AG09309 (cell line): ENCODE measurements around the gene KRTAP10-8.
"Not testable (repeated sequence)": the region's sequence is repeated elsewhere in the genome, so short reads cannot be mapped to it uniquely, and the experiment has no call there.

Experiments used
- DNase-seq: peaks from one replicate; pipeline ENCODE4 v3.0.0-alpha.2; 2010; ENCODE audit warnings: low read depth
- H3K4me3 ChIP-seq: 2 replicates; pipeline ENCODE4 v1.5.1; 2011; ENCODE audit warnings: mild to moderate bottlenecking, low read depth, low read length, moderate library complexity; ENCODE audit not compliant: control insufficient read depth
- TF ChIP-seq, protein P1 (sequence below): IDR thresholded peaks from 2 replicates; pipeline ENCODE4 v1.5.1; 2011; ENCODE audit warnings: mild to moderate bottlenecking, low read depth, low read length, inconsistent platforms; ENCODE audit not compliant: insufficient read depth, control insufficient read depth; ENCODE audit errors: missing control alignments

Gene KRTAP10-8

DNA sequence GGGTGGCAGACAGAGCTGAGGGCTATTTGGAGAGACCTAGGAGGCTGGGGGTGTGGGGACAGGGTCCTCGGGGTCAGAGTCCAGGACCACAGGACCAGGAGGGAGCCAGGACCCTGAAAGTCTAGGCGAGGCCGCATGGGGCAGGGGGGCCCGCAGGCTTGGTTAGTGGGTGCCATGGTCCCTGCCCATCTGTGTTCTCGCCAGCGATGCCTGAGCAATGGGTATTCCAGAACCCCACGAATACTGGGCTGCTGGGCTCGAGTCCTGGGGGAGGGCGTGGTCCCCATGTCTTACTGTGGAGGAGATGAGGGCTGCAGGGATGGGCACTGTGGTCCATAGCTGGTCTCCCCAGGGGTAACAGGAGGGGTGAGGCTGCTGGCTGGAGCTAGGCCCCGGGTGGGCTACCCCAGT is 21.6 kb upstream of the KRTAP10-8 start:
- H3K4me3 ChIP-seq: no peak overlapping the region
- no peak for DNase-seq
- TF ChIP-seq, protein P1, sequence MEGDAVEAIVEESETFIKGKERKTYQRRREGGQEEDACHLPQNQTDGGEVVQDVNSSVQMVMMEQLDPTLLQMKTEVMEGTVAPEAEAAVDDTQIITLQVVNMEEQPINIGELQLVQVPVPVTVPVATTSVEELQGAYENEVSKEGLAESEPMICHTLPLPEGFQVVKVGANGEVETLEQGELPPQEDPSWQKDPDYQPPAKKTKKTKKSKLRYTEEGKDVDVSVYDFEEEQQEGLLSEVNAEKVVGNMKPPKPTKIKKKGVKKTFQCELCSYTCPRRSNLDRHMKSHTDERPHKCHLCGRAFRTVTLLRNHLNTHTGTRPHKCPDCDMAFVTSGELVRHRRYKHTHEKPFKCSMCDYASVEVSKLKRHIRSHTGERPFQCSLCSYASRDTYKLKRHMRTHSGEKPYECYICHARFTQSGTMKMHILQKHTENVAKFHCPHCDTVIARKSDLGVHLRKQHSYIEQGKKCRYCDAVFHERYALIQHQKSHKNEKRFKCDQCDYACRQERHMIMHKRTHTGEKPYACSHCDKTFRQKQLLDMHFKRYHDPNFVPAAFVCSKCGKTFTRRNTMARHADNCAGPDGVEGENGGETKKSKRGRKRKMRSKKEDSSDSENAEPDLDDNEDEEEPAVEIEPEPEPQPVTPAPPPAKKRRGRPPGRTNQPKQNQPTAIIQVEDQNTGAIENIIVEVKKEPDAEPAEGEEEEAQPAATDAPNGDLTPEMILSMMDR: no peak

DNA sequence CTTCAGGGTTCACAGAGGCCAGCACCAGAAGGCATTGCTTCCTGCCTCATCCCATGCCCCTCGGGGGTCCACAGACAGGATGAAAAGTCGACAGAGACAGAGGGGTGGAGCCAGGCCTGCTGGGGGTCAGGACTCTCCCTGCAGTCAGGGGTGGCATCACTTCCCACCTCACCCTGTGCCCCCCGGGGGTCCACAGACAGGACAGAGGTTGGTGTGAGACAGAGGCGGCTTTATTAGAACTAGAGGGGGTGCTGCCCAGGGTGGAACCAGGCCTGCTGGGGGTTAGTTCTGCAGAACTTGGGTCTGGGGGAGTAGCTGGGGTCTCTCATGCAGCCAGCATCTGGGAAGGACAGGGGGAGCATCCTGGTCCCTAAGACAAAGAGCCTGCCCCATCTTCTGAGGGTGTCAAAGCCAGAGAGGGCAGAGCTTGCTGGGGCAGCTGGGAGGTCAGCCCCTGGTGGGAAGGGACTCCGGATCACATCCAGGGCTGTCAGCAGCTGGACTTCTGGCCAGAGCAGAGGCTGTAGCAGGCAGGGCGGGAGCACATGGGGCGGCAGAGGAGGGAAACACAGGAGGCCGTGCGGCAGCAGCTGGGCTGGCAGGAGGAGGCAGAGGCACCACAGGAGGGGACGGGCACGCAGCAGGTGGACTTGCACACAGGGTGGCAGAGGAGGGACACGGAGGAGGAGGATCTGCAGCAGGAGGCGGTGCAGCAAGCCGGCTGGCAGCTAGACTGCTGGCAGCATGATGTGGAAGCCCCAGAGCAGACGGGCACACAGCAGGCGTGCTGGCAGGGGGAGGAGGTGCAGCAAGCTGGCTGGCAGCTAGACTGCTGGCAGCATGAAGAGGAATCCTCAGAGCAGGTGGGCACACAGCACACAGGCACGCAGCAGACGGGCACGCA is 20.7 kb upstream of the KRTAP10-8 start:
- DNase-seq, H3K4me3 ChIP-seq: not testable (repeated sequence)

DNA sequence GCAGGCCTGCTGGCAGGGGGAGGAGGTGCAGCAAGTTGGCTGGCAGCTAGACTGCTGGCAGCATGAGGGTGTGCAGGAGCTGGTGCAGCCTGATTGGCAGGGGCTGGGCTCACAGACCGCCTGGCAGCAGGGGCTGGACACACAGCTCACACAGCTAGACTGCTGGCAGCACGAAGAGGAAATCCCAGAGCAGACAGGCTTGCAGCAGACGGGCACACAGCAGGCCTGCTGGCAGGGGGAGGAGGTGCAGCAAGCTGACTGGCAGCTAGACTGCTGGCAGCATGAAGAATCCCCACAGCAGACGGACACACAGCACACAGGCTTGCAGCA is 20.1 kb upstream of the KRTAP10-8 start:
- DNase-seq, H3K4me3 ChIP-seq: not testable (repeated sequence)

DNA sequence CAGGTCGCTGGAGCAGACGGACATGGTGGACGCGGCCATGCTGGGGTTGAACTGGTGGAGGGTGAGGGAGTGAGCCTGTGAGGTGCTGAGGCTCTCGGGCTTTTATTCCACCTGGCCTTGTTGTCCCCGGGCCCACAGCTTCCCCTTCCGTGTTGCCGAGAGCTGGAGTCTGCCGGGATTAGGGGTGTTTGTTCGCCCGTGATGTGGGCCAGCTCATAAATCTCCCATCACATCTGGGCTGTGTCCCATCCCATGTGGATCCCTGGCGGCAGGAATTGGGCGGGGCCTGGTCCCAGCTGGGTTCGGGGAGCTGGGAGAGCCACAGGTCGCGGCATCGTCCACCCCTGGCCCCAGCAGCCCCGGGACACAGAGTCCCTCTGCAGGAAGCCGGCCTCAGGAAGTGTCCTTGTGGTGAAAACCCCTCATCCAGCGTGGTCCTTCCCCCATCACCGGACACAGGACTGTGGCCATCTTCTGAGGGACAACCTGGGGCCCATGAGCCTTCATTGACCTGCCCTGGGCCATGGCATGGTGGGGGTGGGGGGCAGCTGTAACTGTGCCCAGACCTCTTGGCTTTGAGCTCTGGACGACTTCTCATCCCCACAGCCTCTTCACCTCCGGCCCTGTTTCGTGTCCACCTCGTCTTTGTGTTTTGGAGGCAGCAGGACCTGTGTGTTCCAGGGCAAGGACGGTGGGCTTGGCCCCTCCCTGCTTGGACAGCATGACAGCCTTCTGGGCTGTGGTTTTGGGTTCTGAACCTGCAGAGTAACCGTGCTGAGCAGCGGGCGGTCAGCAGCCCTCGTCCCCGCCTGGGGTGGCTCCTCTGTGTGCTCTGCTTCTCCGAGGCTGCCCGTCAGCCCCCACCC is 19.2 kb upstream of the KRTAP10-8 start, which contains the start of gene KRTAP10-6:
Gene KRTAP10-6 (minus strand): TSS at position 60 of the 866 bp plus-strand sequence. CDS start 21 bp downstream, at position 39.
- H3K4me3 ChIP-seq: no peak within 1 kb of the TSS
- TF ChIP-seq, protein P1: no peak
- no peak for DNase-seq

DNA sequence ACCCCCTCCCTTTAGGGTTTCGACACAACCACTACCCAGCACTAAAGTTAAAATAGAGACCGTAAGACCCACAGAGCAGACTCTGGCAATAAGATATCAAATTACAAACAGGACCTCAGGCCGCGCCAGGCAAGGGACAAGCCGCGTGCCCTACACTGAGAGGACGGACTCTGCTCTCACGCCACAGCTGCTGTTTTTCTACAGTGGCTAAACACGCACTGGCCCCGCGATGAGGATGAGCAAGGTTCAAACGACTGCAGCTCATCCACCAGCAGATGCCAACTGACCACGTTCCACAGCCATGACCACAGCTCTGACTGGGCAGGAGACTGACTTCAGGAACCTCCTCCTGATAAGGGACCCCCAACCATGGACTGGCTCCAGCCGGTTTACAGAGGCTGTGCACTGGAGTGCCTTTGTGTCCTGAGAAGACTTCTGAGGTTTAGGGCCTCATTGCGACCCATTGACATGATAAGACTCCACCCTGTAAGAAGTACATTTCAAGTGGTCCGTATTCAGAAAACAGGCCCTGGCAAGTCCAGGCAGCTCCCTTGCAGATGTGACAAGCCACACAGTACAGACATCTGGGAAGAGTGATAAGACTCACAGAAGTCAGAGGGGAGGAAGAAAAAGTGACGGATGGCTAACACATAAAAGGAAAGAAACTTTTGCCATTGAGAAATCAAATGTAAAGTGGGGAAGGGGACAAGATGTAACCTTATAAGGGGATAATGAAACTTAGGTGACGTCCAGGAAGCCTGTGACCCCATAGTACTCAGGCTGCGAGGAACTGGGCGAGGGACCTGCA is 18.1 kb upstream of the KRTAP10-8 start:
- no peak for DNase-seq
- TF ChIP-seq, protein P1: no peak
- no peak overlapping the region for H3K4me3 ChIP-seq

DNA sequence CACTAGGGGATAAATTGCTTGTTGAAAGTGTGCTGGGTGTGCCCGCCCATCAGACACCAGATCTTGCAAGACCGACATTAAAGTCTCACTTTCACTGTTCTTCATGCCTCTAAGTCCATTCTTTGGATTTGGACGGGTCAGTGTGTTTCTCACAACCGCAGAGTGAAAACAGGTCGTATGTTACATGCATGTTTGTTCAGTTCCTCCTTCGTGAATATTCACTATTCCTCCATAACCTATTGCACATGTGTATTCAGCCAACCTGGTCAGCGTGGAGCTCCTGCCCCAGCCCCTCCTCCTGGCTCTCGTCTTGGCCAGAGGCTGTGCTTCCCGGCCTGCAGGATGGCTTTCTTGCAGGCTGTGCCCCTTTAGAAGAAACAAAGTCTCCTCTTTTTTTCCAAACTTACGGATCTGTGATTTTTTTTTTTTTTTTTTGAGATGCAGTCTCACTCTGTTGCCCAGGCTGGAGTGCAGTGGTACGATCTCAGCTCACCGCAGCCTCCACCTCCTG is 17.4 kb upstream of the KRTAP10-8 start:
- DNase-seq: no peak
- TF ChIP-seq, protein P1: no peak
- no peak overlapping the region for H3K4me3 ChIP-seq

DNA sequence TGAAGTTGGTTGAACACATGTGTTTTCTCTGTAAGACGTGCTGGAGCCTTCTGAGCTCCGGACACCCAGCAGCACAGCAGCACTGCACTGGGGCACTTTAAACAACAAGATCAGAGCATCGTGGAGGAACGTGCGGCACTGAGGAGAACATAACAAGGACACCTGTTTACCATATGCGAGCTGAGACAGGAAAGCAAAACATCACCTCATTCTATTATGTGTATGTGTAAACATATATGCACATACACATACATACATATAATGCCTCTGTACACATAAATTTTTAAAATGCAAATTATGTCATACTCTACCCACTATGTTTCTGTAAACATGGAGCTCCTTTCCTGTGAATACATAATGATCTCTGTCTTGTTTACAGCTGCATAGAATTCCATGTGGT is 16.4 kb upstream of the KRTAP10-8 start:
- TF ChIP-seq, protein P1: no peak
- no peak overlapping the region for H3K4me3 ChIP-seq
- DNase-seq: no peak
